Measurements from ENCODE around the gene BACH2.

GRCh38 chr6:90229331-90230010 is 67.2 kb downstream of the BACH2 start:
- no peak for TF ChIP-seq TAF1 (IDR thresholded peaks at IDR 0.05; ENCODE audit: low read depth)
- no peak for TF ChIP-seq CTCF (IDR thresholded peaks at IDR 0.05; ENCODE audit: poor library complexity, severe bottlenecking)
- TF ChIP-seq MXI1 (conservative IDR thresholded peaks at IDR 0.05; ENCODE audit: poor library complexity, severe bottlenecking) = no peak
- no peak for TF ChIP-seq REST (IDR thresholded peaks at IDR 0.05; ENCODE audit: borderline replicate concordance)
- no peak for TF ChIP-seq EZH2 (IDR thresholded peaks at IDR 0.05; ENCODE audit: borderline replicate concordance, insufficient read depth, low read length, poor library complexity, severe bottlenecking)
- no peak for TF ChIP-seq POLR2AphosphoS5 (IDR thresholded peaks at IDR 0.05)
- TF ChIP-seq SMC3 (conservative IDR thresholded peaks at IDR 0.05; ENCODE audit: poor library complexity) = no peak
- no peak for TF ChIP-seq EP300 (conservative IDR thresholded peaks at IDR 0.05; ENCODE audit: poor library complexity, severe bottlenecking)
